Heart left ventricle (tissue), 16 donors: ENCODE data around the gene ZRANB1. TPM values are rescaled to one million over a fixed set of nuclear protein-coding genes. Genes with fewer than 3 reads are reported as not detected.

ENCODE experiments used
- ATAC-seq, 4 donors: fragments of 200-7000 bp; cut with Tn5 transposase; one replicate each; pipeline ENCODE4 v1.9.1; 2020 to 2022; ENCODE audit warnings: moderate library complexity in 4 of 4, mild to moderate bottlenecking in 3 of 4, moderate number of reproducible peaks in 1 of 4
- DNase-seq, 5 donors: peaks; one replicate each; pipeline ENCODE4 v3.0.0-alpha.2; 2020
- H3K27ac ChIP-seq, 12 donors: fragments of 200-600 bp; sonication (generic) in 4 of 12; one replicate each; pipeline versions ENCODE4 v1.5.0 to v1.8.0; 2016 to 2022; ENCODE audit warnings: mild to moderate bottlenecking in 2 of 12
- H3K27me3 ChIP-seq, 9 donors: fragments of 200-600 bp; sonication (generic) in 2 of 9; one replicate each; pipeline versions ENCODE4 v1.5.1 to v1.8.0; 2016 to 2022; ENCODE audit warnings: mild to moderate bottlenecking in 3 of 9
- H3K36me3 ChIP-seq, 9 donors: fragments of 200-600 bp; sonication (generic) in 2 of 9; one replicate each; pipeline versions ENCODE4 v1.5.0 to v1.8.0; 2018 to 2022; ENCODE audit warnings: mild to moderate bottlenecking in 2 of 9
- H3K4me1 ChIP-seq, 12 donors: fragments of 200-600 bp; sonication (generic) in 4 of 12; one replicate each; pipeline versions ENCODE4 v1.5.0 to v1.8.0; 2016 to 2022; ENCODE audit warnings: mild to moderate bottlenecking in 3 of 12
- H3K4me3 ChIP-seq, 12 donors: fragments of 200-600 bp; sonication (generic) in 4 of 12; one replicate each; pipeline versions ENCODE4 v1.5.0 to v1.8.0; 2017 to 2022; ENCODE audit warnings: mild to moderate bottlenecking in 9 of 12, moderate library complexity in 4 of 12
- H3K9me3 ChIP-seq, 12 donors: fragments of 200-600 bp; sonication (generic) in 4 of 12; one replicate each; pipeline versions ENCODE4 v1.5.0 to v1.8.0; 2016 to 2022; ENCODE audit warnings: mild to moderate bottlenecking in 1 of 12
- CTCF ChIP-seq, 12 donors: fragments of 200-600 bp; sonication (generic) in 4 of 12; IDR thresholded peaks; one replicate each; pipeline versions ENCODE4 v1.5.0 to v1.8.0; 2018 to 2022; ENCODE audit warnings: antibody characterized with exemption in 12 of 12, mild to moderate bottlenecking in 5 of 12
- POLR2A ChIP-seq, 2 donors: fragments of 450-650 bp; IDR thresholded peaks; one replicate each; pipeline ENCODE4 v1.6.1; 2017; ENCODE audit warnings: antibody characterized with exemption in 2 of 2, mild to moderate bottlenecking in 2 of 2, moderate library complexity in 2 of 2
- WGBS, 4 donors: extraction: QIAGEN DNeasy Blood & Tissue Kit in 2 of 4; methylation state at CpG; one replicate each; pipeline versions ENCODE4 v1.1.5 to v1.1.7; 2013 to 2018; 5-methylcytosine and 5-hydroxymethylcytosine counted together
- intact Hi-C, 10 donors: fragments of 100-400 bp; cut with DNase I; formaldehyde crosslinking; loops; one replicate each; pipeline versions ENCODE4 v1.11.1 to v1.14.2; 2022
- polyA plus RNA-seq, 2 donors: library from polyadenylated mRNA; stranded (reverse); fragments of 200-250 nt; gene quantifications; one replicate each; pipeline ENCODE4 v1.2.3, GENCODE V29; 2013
- total RNA-seq, 9 donors: library from RNA; depleted of rRNA in 2 of 9; stranded (reverse); fragments of >200 nt in 2 of 9; fragmentation: NEBNext Ultra II Directional in 3 of 9; extraction: Animal tissue kit (Norgen Biotek cat#: 25700) in 3 of 9; gene quantifications; one replicate each; pipeline versions ENCODE4 v1.1.0 to v1.2.4, GENCODE V29; 2016 to 2023
- donor health status: ischemic (EF 13 %, LVEDD 7.1; RV severe dilation, severe dysfunction).
- donor health status: healthy with polysubstance abuse.
- donor health status: DM: no; HTN: yes; CAD: no.
- donor health status: DM: no; HTN: no; CAD: no.
- donor health status: ischemic (EF 25% LVEDD 6.9; RV normal size, moderate dysfunction).
- donor health status: ischemic (EF 25% LVEDD 5.7; RV mildly dilated, moderate dysfunction).
- donor health status: healthy.
- donor health status: DM: yes; HTN: yes; CAD: no.
- donor health status: ischemic (EF 35%, LVEDD 5.7; RV mildly dilated, moderate dysfunction).
- donor health status: nonischemic (EF 11% LVEDD 7.7; RV severe dilation, severe dysfunction).
- donor health status: DM: yes; HTN: yes; CAD: no.
- donor health status: PGD.
- donor health status: ischemic (EF 29% LVEDD 5.4; RV normal size, mild dysfunction).
- donor health status: nonischemic (EF 23%, LVEDD 6.1; RV moderate dilation, normal function).

ZRANB1 gene
- total and polyA plus RNA-seq, 11 donors: 11.4 to 31.3 (median 25.6) TPM

DNA sequence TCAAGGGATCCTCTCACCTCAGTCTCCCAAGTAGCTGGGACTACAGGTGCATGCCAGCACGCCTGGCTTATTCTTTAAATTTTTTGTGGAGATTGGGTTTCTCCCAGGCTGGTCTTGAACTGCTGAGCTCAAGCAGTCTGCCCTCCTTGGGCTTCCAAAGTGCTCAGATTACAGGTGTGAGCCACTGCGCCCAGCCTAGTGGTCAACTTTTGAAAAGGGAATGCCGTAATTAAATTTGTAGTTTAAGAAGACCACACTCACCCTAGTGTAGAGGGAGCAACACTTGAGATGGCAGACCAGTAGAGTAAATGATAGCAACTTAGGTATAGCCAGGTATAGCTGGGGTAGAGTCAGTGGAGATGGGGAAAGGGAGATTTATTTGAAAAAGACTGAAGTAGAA is 17.6 kb downstream of the ZRANB1 start:
- Histone ChIP-seq H3K36me3 (peaks cover 0 to 8% (median 0%) of the 10 kb centered on the region in 9 donors), H3K27ac (no peak overlapping the region), H3K27me3 (no peaks in the 10 kb centered on the region), H3K9me3 (no peaks in the 10 kb centered on the region), H3K4me1 (peaks cover 0 to 53% (median 31%) of the 10 kb centered on the region in 12 donors), H3K4me3 (no peak overlapping the region)
- TF ChIP-seq CTCF (IDR thresholded peaks at IDR 0.05) (no peak), POLR2A (IDR thresholded peaks at IDR 0.05) (no peak)
- intact Hi-C loops: no loop called here
- no peak for DNase-seq
- no peak for ATAC-seq
- 91 to 98% (median 96%) methylated on average over 3 of the region's 3 CpGs for WGBS, 4 donors

GRCh38 chr10:124961248-124961570 is 19.3 kb downstream of the ZRANB1 start:
- no peak for DNase-seq
- Histone ChIP-seq H3K4me3 (no peak overlapping the region), H3K27ac (no peak overlapping the region), H3K4me1 (peaks cover 0 to 42% (median 18%) of the 10 kb centered on the region in 12 donors), H3K27me3 (no peaks in the 10 kb centered on the region), H3K9me3 (no peaks in the 10 kb centered on the region), H3K36me3 (peaks cover 0 to 12% (median 0%) of the 10 kb centered on the region in 9 donors)
- TF ChIP-seq POLR2A (IDR thresholded peaks at IDR 0.05): no peak
- TF ChIP-seq CTCF (IDR thresholded peaks at IDR 0.05): no peak
- intact Hi-C loops: no loop called here
- no peak for ATAC-seq
- WGBS, 4 donors: 73 to 80% (median 76%) methylated on average over 4 of the region's 4 CpGs

DNA sequence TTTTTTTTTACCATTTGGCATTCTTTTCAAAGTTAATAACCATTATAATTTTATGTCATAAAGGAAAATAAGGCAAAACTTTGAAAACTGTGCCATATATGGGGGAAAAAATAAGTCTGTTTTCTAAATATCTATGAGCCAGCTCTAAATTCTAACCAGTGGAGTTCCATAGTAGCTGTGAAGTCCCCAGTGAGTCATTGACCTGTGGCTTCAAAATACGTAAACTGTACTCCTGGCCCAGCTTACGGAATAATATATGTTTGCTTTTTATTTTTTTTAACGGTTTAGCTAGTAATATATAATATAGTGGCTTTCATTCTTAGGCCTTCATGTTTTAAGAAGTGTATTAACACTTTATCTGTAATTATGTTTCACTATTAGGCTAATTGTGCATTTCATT is 20.5 kb downstream of the ZRANB1 start:
- peaks cover 0 to 30% (median 10%) of the 10 kb centered on the region in 12 donors for H3K4me1 ChIP-seq
- intact Hi-C loops: no loop called here
- no peaks in the 10 kb centered on the region for H3K9me3 ChIP-seq
- no peak for DNase-seq
- 92 to 98% (median 93%) methylated on average over 3 of the region's 3 CpGs for WGBS, 4 donors
- H3K27ac ChIP-seq: no peak overlapping the region
- no peak for ATAC-seq
- peaks cover 0 to 24% (median 12%) of the 10 kb centered on the region in 9 donors for H3K36me3 ChIP-seq
- TF ChIP-seq CTCF (IDR thresholded peaks at IDR 0.05): no peak
- no peak for TF ChIP-seq POLR2A (IDR thresholded peaks at IDR 0.05)
- H3K4me3 ChIP-seq: no peak overlapping the region
- no peaks in the 10 kb centered on the region for H3K27me3 ChIP-seq

GRCh38 chr10:124963866-124964720 is 22.2 kb downstream of the ZRANB1 start:
- ATAC-seq: no peak
- 79 to 86% (median 84%) methylated on average over 7 of the region's 7 CpGs for WGBS, 4 donors
- TF ChIP-seq CTCF (IDR thresholded peaks at IDR 0.05) (no peak), POLR2A (IDR thresholded peaks at IDR 0.05) (no peak)
- peaks cover 0 to 24% (median 6%) of the 10 kb centered on the region in 12 donors for H3K4me1 ChIP-seq
- H3K27me3 ChIP-seq: no peaks in the 10 kb centered on the region
- peaks cover 0 to 35% (median 19%) of the 10 kb centered on the region in 9 donors for H3K36me3 ChIP-seq
- no peaks in the 10 kb centered on the region for H3K9me3 ChIP-seq
- intact Hi-C loops: no loop called here
- H3K27ac ChIP-seq: no peak overlapping the region
- no peak for DNase-seq
- H3K4me3 ChIP-seq: no peak overlapping the region
